A549 (cell line): ENCODE results near the gene CACNA1H.

Experiments used
- CBX2 ChIP-seq: fragments of 200-600 bp; sonication (generic); IDR thresholded peaks from 2 replicates; pipeline ENCODE4 v1.6.1; 2016; ENCODE audit warnings: low read depth, mild to moderate bottlenecking, borderline replicate concordance
- EHF ChIP-seq: fragments of 250-450 bp; sonication (Bioruptor Pico); IDR thresholded peaks from 2 replicates; pipeline ENCODE4 v1.5.0; 2020; ENCODE audit warnings: mild to moderate bottlenecking
- EHMT2 ChIP-seq: fragments of 200-600 bp; sonication (generic); IDR thresholded peaks from 2 replicates; pipeline ENCODE4 v1.6.1; 2016; ENCODE audit warnings: antibody characterized with exemption, low read depth, mild to moderate bottlenecking, moderate library complexity
- ELK1 ChIP-seq: fragments of 150-350 bp; IDR thresholded peaks from 2 replicates; pipeline ENCODE4 v1.6.1; 2014; ENCODE audit warnings: low read depth, mild to moderate bottlenecking, low read length
- EP300 ChIP-seq, 2 experiments: fragments of >200 bp; sonication (Bioruptor Twin); formaldehyde crosslinking; IDR thresholded peaks; 2 replicates in 1 of 2; 3 replicates in 1 of 2; pipeline ENCODE4 v1.6.1; 2016 to 2017
- FOXS1 ChIP-seq: fragments of 250-450 bp; sonication (Bioruptor Pico); IDR thresholded peaks from 2 replicates; pipeline ENCODE4 v1.5.0; 2020; ENCODE audit warnings: mild to moderate bottlenecking, moderate library complexity
- HOXB13 ChIP-seq: fragments of 250-450 bp; sonication (Bioruptor Pico); IDR thresholded peaks from 2 replicates; pipeline ENCODE4 v1.5.0; 2020; ENCODE audit warnings: low read depth, mild to moderate bottlenecking, moderate library complexity
- MYC ChIP-seq: IDR thresholded peaks from 2 replicates; pipeline ENCODE4 v1.6.1; 2012; ENCODE audit warnings: mild to moderate bottlenecking, inconsistent platforms, low read length, improper control_type of control experiment, borderline replicate concordance
- POLR2A ChIP-seq: IDR thresholded peaks from 2 replicates; pipeline ENCODE4 v1.6.1; 2012; ENCODE audit warnings: mild to moderate bottlenecking, low read length
- ZFP36 ChIP-seq: fragments of 450-650 bp; IDR thresholded peaks from 2 replicates; pipeline ENCODE4 v1.6.1; 2014; ENCODE audit warnings: borderline replicate concordance; ENCODE audit not compliant: partially characterized antibody
- TF ChIP-seq, protein P1 (sequence below): fragments of >200 bp; sonication (Bioruptor Twin); formaldehyde crosslinking; IDR thresholded peaks from 3 replicates; pipeline ENCODE4 v1.5.1; 2016
- TF ChIP-seq, protein P2 (sequence below): IDR thresholded peaks from 2 replicates; pipeline ENCODE4 v1.6.1; 2012

DNA sequence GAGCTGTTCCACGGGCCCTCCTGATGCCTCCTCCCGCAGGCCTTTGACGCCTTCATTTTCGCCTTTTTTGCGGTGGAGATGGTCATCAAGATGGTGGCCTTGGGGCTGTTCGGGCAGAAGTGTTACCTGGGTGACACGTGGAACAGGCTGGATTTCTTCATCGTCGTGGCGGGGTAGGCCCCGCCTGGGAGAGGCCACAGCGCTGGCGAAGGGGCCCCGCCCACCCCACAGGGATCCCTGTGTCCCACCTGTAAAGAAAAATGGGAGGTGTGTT lies 42.4 kb downstream of the CACNA1H start:
- TF ChIP-seq, protein P1, sequence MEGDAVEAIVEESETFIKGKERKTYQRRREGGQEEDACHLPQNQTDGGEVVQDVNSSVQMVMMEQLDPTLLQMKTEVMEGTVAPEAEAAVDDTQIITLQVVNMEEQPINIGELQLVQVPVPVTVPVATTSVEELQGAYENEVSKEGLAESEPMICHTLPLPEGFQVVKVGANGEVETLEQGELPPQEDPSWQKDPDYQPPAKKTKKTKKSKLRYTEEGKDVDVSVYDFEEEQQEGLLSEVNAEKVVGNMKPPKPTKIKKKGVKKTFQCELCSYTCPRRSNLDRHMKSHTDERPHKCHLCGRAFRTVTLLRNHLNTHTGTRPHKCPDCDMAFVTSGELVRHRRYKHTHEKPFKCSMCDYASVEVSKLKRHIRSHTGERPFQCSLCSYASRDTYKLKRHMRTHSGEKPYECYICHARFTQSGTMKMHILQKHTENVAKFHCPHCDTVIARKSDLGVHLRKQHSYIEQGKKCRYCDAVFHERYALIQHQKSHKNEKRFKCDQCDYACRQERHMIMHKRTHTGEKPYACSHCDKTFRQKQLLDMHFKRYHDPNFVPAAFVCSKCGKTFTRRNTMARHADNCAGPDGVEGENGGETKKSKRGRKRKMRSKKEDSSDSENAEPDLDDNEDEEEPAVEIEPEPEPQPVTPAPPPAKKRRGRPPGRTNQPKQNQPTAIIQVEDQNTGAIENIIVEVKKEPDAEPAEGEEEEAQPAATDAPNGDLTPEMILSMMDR = no peak
- no peak for TF ChIP-seq EHMT2
- TF ChIP-seq EHF (CRISPR knock-in tag) = no peak
- TF ChIP-seq MYC = no peak
- no peak for TF ChIP-seq FOXS1
- TF ChIP-seq HOXB13 = no peak
- no peak for TF ChIP-seq POLR2A
- TF ChIP-seq, protein P2, sequence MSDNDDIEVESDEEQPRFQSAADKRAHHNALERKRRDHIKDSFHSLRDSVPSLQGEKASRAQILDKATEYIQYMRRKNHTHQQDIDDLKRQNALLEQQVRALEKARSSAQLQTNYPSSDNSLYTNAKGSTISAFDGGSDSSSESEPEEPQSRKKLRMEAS = no peak
- no peak for TF ChIP-seq ZFP36
- TF ChIP-seq ELK1 = no peak
- TF ChIP-seq EP300 (IDR thresholded peaks at IDR 0.05) = no peak
- TF ChIP-seq CBX2 = no peak
